SH-SY5Y (cell line): Measurements from ENCODE around the gene EPAS1.

Experiments
- GATA2 ChIP-seq: IDR thresholded peaks from 2 replicates; pipeline ENCODE4 v1.6.1; 2011; ENCODE audit warnings: mild to moderate bottlenecking, low read depth, low read length
- GATA3 ChIP-seq: IDR thresholded peaks from 2 replicates; pipeline ENCODE4 v1.6.1; 2011; ENCODE audit warnings: low read depth, mild to moderate bottlenecking, low read length, moderate library complexity

The EPAS1 gene

GRCh38 chr2:46296840-46297545 is at the start of gene EPAS1:
TSS of gene EPAS1 (plus strand) at chr2:46297407. CDS start at chr2:46297912, 505 bp downstream.
- TF ChIP-seq GATA3 (no peak), GATA2 (no peak)

- TF ChIP-seq GATA3 (no peak), GATA2 (no peak)
Observed at GRCh38 chr2:46248171-46248570, 49.0 kb upstream of the EPAS1 start.

GRCh38 chr2:46249654-46250053 is 47.6 kb upstream of the EPAS1 start:
- TF ChIP-seq GATA2 (no peak), GATA3 (no peak)

- peak; percentile 50; the same call in 1 of the 2 replicates for TF ChIP-seq GATA3
- peak; percentile 80 for TF ChIP-seq GATA2
Observed at GRCh38 chr2:46252891-46253659, 44.1 kb upstream of the EPAS1 start.

- TF ChIP-seq GATA2, result no peak
- TF ChIP-seq GATA3, result no peak
Observed at GRCh38 chr2:46254474-46254873, 42.7 kb upstream of the EPAS1 start.

- no peak for TF ChIP-seq GATA2
- no peak for TF ChIP-seq GATA3
Observed at GRCh38 chr2:46256563-46257142, 40.6 kb upstream of the EPAS1 start.

GRCh38 chr2:46257476-46257875 is 39.7 kb upstream of the EPAS1 start:
- TF ChIP-seq GATA3 (no peak), GATA2 (no peak)

- TF ChIP-seq GATA3, result no peak
- TF ChIP-seq GATA2, result no peak
Observed at GRCh38 chr2:46257980-46258379, 39.2 kb upstream of the EPAS1 start.

GRCh38 chr2:46258937-46259776 is 38.0 kb upstream of the EPAS1 start:
- TF ChIP-seq GATA3 (no peak), GATA2 (no peak)

GRCh38 chr2:46259777-46260168 is 37.4 kb upstream of the EPAS1 start:
- TF ChIP-seq GATA2 (no peak), GATA3 (no peak)

GRCh38 chr2:46260305-46260704 is 36.9 kb upstream of the EPAS1 start:
- TF ChIP-seq GATA2, result no peak
- TF ChIP-seq GATA3, result no peak

- TF ChIP-seq GATA2, result no peak
- TF ChIP-seq GATA3, result no peak
Observed at GRCh38 chr2:46262248-46262938, 34.8 kb upstream of the EPAS1 start.

- TF ChIP-seq GATA3 (no peak), GATA2 (no peak)
Observed at GRCh38 chr2:46263347-46263746, 33.9 kb upstream of the EPAS1 start.

- TF ChIP-seq GATA3, result no peak
- TF ChIP-seq GATA2, result no peak
Observed at GRCh38 chr2:46264447-46264846, 32.8 kb upstream of the EPAS1 start.
